HCT116 (cell line): ENCODE results near the gene SPRED1. TPM values are rescaled to one million over a fixed set of nuclear protein-coding genes. Genes with fewer than 3 reads are reported as not detected.

Experiments
- ATAC-seq: fragments of 200-7000 bp; cut with Tn5 transposase; 2 replicates; pipeline ENCODE4 v1.9.1; 2020; ENCODE audit warnings: mild to moderate bottlenecking, moderate library complexity
- BruUV-seq: library from RNA; stranded (reverse); fragments of 400-500 nt; replicated peaks from 2 replicates; lab custom pipeline; 2021; lab: Mats Ljungman, UMichigan
- CTCF ChIA-PET: fragments of 300-600 bp; sonication (Branson Sonifier 250); formaldehyde crosslinking; loops from one replicate; lab custom pipeline; 2021; ENCODE audit warnings: antibody characterized with exemption; lab: Charles Lee
- POLR2A ChIA-PET: fragments of 300-600, 350-600 bp; sonication (Branson Sonifier 250); formaldehyde crosslinking; loops from one replicate; lab custom pipeline; 2021; ENCODE audit warnings: antibody characterized with exemption; lab: Charles Lee
- RAD21 ChIA-PET, 2 experiments: fragments of 300-600 bp; sonication (Branson Sonifier 250); formaldehyde crosslinking; loops; one replicate each; lab custom pipeline; 2023; ENCODE audit warnings: low total read pairs in 2 of 2; ENCODE audit not compliant: uncharacterized antibody in 2 of 2, unreplicated experiment in 2 of 2, low non-redundant PET in 1 of 2; lab: Charles Lee
- DNase-seq: peaks from one replicate; pipeline ENCODE4 v3.0.0-alpha.2; 2010; ENCODE audit warnings: low read depth, low spot score
- H2AFZ ChIP-seq: fragments of 200-600 bp; shearing (Covaris generic), sonication (generic); 2 replicates; pipeline ENCODE4 v1.6.1; 2017; ENCODE audit warnings: low read depth, mixed run types, mixed read lengths, antibody characterized with exemption, low read length; ENCODE audit not compliant: poor library complexity, severe bottlenecking
- H3K27ac ChIP-seq: 2 replicates; pipeline ENCODE4 v1.5.1; 2012; ENCODE audit warnings: low read depth, low read length
- H3K27me3 ChIP-seq: fragments of 200-600 bp; sonication (generic); 2 replicates; pipeline ENCODE4 v1.6.1; 2016; ENCODE audit warnings: mixed run types, low read length, mixed read lengths; ENCODE audit not compliant: insufficient read depth
- H3K36me3 ChIP-seq, 2 experiments: fragments of 200-500 bp in 1 of 2; fragments of 200-600 bp in 1 of 2; sonication (Bioruptor generic) in 1 of 2; sonication (generic) in 1 of 2; 2 replicates each; pipeline versions ENCODE4 v1.5.1 to v1.6.1; 2014 to 2016; ENCODE audit warnings: low read length in 2 of 2, inconsistent platforms in 1 of 2, mixed read lengths in 1 of 2, mixed run types in 1 of 2; ENCODE audit not compliant: insufficient read depth in 2 of 2, control insufficient read depth in 1 of 2
- H3K4me1 ChIP-seq, 2 experiments: fragments of 200-600 bp in 1 of 2; sonication (generic) in 1 of 2; 2 replicates each; pipeline versions ENCODE4 v1.5.1 to v1.6.1; 2012 to 2017; ENCODE audit warnings: low read length in 2 of 2, inconsistent platforms in 1 of 2, mild to moderate bottlenecking in 1 of 2, mixed read lengths in 1 of 2, mixed run types in 1 of 2, moderate library complexity in 1 of 2; ENCODE audit not compliant: insufficient read depth in 2 of 2, control insufficient read depth in 1 of 2
- H3K4me2 ChIP-seq: fragments of 200-600 bp; sonication (generic); 2 replicates; pipeline ENCODE4 v1.6.1; 2017; ENCODE audit warnings: mixed run types, low read length, mixed read lengths
- H3K4me3 ChIP-seq, 2 experiments: fragments of 200-600 bp in 1 of 2; sonication (generic) in 1 of 2; replicated peaks in 1 of 2; 2 replicates each; pipeline ENCODE4 v1.5.1; 2011 to 2016; ENCODE audit warnings: low read length in 2 of 2, control low read depth in 1 of 2, low read depth in 1 of 2, mild to moderate bottlenecking in 1 of 2, mixed read lengths in 1 of 2, mixed run types in 1 of 2
- H3K79me2 ChIP-seq: fragments of 200-600 bp; sonication (generic); 2 replicates; pipeline ENCODE4 v1.6.1; 2017; ENCODE audit warnings: mild to moderate bottlenecking, mixed run types, low read length, moderate library complexity, mixed read lengths; ENCODE audit not compliant: insufficient read depth
- H3K9ac ChIP-seq: fragments of 200-600 bp; sonication (generic); 2 replicates; pipeline ENCODE4 v1.6.1; 2016; ENCODE audit warnings: low read length, mixed read lengths
- H3K9me2 ChIP-seq: fragments of 200-600 bp; sonication (generic), shearing (Covaris generic); 2 replicates; pipeline ENCODE4 v1.6.1; 2017; ENCODE audit warnings: mixed run types, mild to moderate bottlenecking, moderate library complexity; ENCODE audit not compliant: insufficient read depth
- H3K9me3 ChIP-seq, 2 experiments: fragments of 200-500 bp in 1 of 2; fragments of 200-600 bp in 1 of 2; sonication (Bioruptor generic) in 1 of 2; sonication (generic) in 1 of 2; 2 replicates each; pipeline ENCODE4 v1.6.1; 2014 to 2017; ENCODE audit warnings: low read length in 2 of 2, mixed read lengths in 2 of 2, inconsistent platforms in 1 of 2, low read depth in 1 of 2, mild to moderate bottlenecking in 1 of 2, mixed run types in 1 of 2, moderate library complexity in 1 of 2; ENCODE audit not compliant: control insufficient read depth in 1 of 2, insufficient read depth in 1 of 2
- H4K20me1 ChIP-seq: fragments of 200-600 bp; sonication (generic), shearing (Covaris generic); 2 replicates; pipeline ENCODE4 v1.6.1; 2017; ENCODE audit warnings: mixed run types, mild to moderate bottlenecking, moderate library complexity; ENCODE audit not compliant: insufficient read depth
- CBX3 ChIP-seq: IDR thresholded peaks from 2 replicates; pipeline ENCODE4 v1.6.1; 2012; ENCODE audit warnings: low read depth
- CEBPB ChIP-seq: IDR thresholded peaks from 2 replicates; pipeline ENCODE4 v1.6.1; 2012; ENCODE audit warnings: low read depth
- EGR1 ChIP-seq: IDR thresholded peaks from 2 replicates; pipeline ENCODE4 v1.6.1; 2012; ENCODE audit warnings: low read depth
- EZH2 ChIP-seq: fragments of 200-600 bp; sonication (generic); IDR thresholded peaks from 2 replicates; pipeline ENCODE4 v1.6.1; 2017; ENCODE audit warnings: antibody characterized with exemption, mixed run types
- EZH2phosphoT487 ChIP-seq: fragments of 200-600 bp; IDR thresholded peaks from 2 replicates; pipeline ENCODE4 v1.6.1; 2018; ENCODE audit warnings: antibody characterized with exemption, borderline replicate concordance
- FOSL1 ChIP-seq: IDR thresholded peaks from 2 replicates; pipeline ENCODE4 v1.6.1; 2012; ENCODE audit warnings: low read depth
- MAX ChIP-seq: IDR thresholded peaks from 2 replicates; pipeline ENCODE4 v1.6.1; 2012
- POLR2AphosphoS5 ChIP-seq: IDR thresholded peaks from 2 replicates; pipeline ENCODE4 v1.6.1; 2011; ENCODE audit warnings: mild to moderate bottlenecking, low read depth, low read length, moderate library complexity
- RAD21 ChIP-seq: IDR thresholded peaks from 2 replicates; pipeline ENCODE4 v1.6.1; 2012; ENCODE audit warnings: low read depth, mild to moderate bottlenecking
- REST ChIP-seq: IDR thresholded peaks from 2 replicates; pipeline ENCODE4 v1.6.1; 2012; ENCODE audit warnings: low read depth
- SIN3A ChIP-seq: IDR thresholded peaks from 2 replicates; pipeline ENCODE4 v1.6.1; 2012; ENCODE audit warnings: low read depth
- SP1 ChIP-seq: IDR thresholded peaks from 2 replicates; pipeline ENCODE4 v1.6.1; 2012; ENCODE audit warnings: low read depth
- SRF ChIP-seq: IDR thresholded peaks from 2 replicates; pipeline ENCODE4 v1.6.1; 2012; ENCODE audit warnings: low read depth
- TCF7L2 ChIP-seq: IDR thresholded peaks from 2 replicates; pipeline ENCODE4 v1.7.0; 2011; ENCODE audit warnings: borderline replicate concordance, inconsistent platforms; ENCODE audit not compliant: insufficient read depth, insufficient read length; ENCODE audit errors: extremely low read depth
- YY1 ChIP-seq: IDR thresholded peaks from 2 replicates; pipeline ENCODE4 v1.6.1; 2011; ENCODE audit warnings: low read length, low read depth, moderate library complexity, mild to moderate bottlenecking; ENCODE audit not compliant: insufficient replicate concordance; ENCODE audit errors: extremely low read depth
- ZFX ChIP-seq: fragments of 450-650 bp; IDR thresholded peaks from 2 replicates; pipeline ENCODE4 v1.6.1; 2017
- ZNF274 ChIP-seq: fragments of 200-500 bp; sonication (Bioruptor generic); IDR thresholded peaks from 2 replicates; pipeline ENCODE4 v1.6.1; 2014; ENCODE audit warnings: mild to moderate bottlenecking, low read depth, low read length, inconsistent platforms
- intact Hi-C: fragments of 100-400 bp; cut with micrococcal nuclease; formaldehyde crosslinking; loops from 2 replicates; pipeline ENCODE4 v1.10.0; 2022
- total RNA-seq: library from RNA; stranded (reverse); gene quantifications from one replicate; pipeline ENCODE4 v1.2.1, GENCODE V29; 2021; ENCODE audit not compliant: unreplicated experiment
- TF ChIP-seq, protein P1 (sequence below): IDR thresholded peaks from 2 replicates; pipeline ENCODE4 v1.6.1; 2011; ENCODE audit warnings: mild to moderate bottlenecking, low read length, moderate library complexity; ENCODE audit not compliant: insufficient replicate concordance; ENCODE audit errors: extremely low read depth
- TF ChIP-seq, protein P2 (sequence below): IDR thresholded peaks from 2 replicates; pipeline ENCODE4 v1.6.1; 2012
- TF ChIP-seq, protein P3 (sequence below), 3 experiments: fragments of 200-600 bp in 1 of 3; sonication (generic) in 1 of 3; IDR thresholded peaks in 2 of 3; conservative IDR thresholded peaks in 1 of 3; 2 replicates each; pipeline ENCODE4 v1.5.1; 2012 to 2017; ENCODE audit warnings: low read depth in 2 of 3, low read length in 2 of 3, antibody characterized with exemption in 1 of 3, borderline replicate concordance in 1 of 3, control low read depth in 1 of 3, mild to moderate bottlenecking in 1 of 3, mixed read lengths in 1 of 3, mixed run types in 1 of 3, moderate library complexity in 1 of 3; ENCODE audit not compliant: insufficient read depth in 1 of 3

SPRED1 gene
- total RNA-seq, 1 experiment from 2014 or later: 24.7 TPM

DNA sequence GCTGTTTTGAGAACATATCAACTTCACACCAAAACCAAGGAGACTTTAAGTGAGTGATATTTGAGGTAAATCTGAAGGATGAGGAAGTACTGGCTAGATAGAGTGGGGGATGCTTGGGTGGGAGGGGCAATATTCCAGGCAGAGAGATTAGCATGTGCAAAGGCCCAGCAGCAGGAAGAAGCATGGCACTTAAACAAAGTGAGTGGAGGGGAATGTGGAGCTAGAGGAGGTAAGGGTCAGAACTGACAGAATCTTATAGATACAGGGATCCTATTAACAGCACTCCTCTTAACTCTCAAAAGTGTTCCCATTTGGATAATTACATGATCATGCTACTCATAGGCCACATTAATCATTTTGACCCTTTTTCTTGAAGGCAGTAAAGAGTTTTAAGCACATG is 41.4 kb upstream of the SPRED1 start:
- ChIA-PET RAD21 (no interaction called here), POLR2A (no interaction called here), CTCF (no interaction called here)
- Histone ChIP-seq H4K20me1 (no peaks in the 10 kb centered on the region), H3K27ac (no peak overlapping the region), H3K9me3 (no peaks in the 10 kb centered on the region), H3K4me1 (no peaks in the 10 kb centered on the region), H3K79me2 (no peaks in the 10 kb centered on the region), H3K4me2 (no peak overlapping the region), H3K9me2 (no peaks in the 10 kb centered on the region), H3K27me3 (0 out of 2 replicates have a peak, but pooled peaks cover 7% of the 10 kb centered on the region), H2AFZ (no peak overlapping the region), H3K4me3 (no peak overlapping the region), H3K9ac (no peak overlapping the region), H3K36me3 (no peaks in the 10 kb centered on the region)
- BruUV-seq: no TSS peak
- intact Hi-C loops: no loop called here
- TF ChIP-seq SP1: no peak
- no peak for TF ChIP-seq CBX3
- TF ChIP-seq YY1: no peak
- no peak for TF ChIP-seq EZH2
- TF ChIP-seq, protein P1, sequence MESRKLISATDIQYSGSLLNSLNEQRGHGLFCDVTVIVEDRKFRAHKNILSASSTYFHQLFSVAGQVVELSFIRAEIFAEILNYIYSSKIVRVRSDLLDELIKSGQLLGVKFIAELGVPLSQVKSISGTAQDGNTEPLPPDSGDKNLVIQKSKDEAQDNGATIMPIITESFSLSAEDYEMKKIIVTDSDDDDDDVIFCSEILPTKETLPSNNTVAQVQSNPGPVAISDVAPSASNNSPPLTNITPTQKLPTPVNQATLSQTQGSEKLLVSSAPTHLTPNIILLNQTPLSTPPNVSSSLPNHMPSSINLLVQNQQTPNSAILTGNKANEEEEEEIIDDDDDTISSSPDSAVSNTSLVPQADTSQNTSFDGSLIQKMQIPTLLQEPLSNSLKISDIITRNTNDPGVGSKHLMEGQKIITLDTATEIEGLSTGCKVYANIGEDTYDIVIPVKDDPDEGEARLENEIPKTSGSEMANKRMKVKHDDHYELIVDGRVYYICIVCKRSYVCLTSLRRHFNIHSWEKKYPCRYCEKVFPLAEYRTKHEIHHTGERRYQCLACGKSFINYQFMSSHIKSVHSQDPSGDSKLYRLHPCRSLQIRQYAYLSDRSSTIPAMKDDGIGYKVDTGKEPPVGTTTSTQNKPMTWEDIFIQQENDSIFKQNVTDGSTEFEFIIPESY: no peak
- TF ChIP-seq SIN3A: no peak
- no peak for TF ChIP-seq RAD21
- TF ChIP-seq CEBPB: no peak
- TF ChIP-seq, protein P2, sequence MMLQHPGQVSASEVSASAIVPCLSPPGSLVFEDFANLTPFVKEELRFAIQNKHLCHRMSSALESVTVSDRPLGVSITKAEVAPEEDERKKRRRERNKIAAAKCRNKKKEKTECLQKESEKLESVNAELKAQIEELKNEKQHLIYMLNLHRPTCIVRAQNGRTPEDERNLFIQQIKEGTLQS: no peak
- no peak for TF ChIP-seq TCF7L2
- no peak for TF ChIP-seq MAX
- no peak for TF ChIP-seq POLR2AphosphoS5
- TF ChIP-seq, protein P3, sequence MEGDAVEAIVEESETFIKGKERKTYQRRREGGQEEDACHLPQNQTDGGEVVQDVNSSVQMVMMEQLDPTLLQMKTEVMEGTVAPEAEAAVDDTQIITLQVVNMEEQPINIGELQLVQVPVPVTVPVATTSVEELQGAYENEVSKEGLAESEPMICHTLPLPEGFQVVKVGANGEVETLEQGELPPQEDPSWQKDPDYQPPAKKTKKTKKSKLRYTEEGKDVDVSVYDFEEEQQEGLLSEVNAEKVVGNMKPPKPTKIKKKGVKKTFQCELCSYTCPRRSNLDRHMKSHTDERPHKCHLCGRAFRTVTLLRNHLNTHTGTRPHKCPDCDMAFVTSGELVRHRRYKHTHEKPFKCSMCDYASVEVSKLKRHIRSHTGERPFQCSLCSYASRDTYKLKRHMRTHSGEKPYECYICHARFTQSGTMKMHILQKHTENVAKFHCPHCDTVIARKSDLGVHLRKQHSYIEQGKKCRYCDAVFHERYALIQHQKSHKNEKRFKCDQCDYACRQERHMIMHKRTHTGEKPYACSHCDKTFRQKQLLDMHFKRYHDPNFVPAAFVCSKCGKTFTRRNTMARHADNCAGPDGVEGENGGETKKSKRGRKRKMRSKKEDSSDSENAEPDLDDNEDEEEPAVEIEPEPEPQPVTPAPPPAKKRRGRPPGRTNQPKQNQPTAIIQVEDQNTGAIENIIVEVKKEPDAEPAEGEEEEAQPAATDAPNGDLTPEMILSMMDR (IDR thresholded peaks at IDR 0.05 in 2 of 3, conservative IDR thresholded peaks at IDR 0.05 in 1 of 3; ENCODE audit: borderline replicate concordance in 1 of 3, insufficient read depth in 1 of 3, low read depth in 2 of 3, low read length in 2 of 3): no peak
- no peak for TF ChIP-seq EGR1
- no peak for TF ChIP-seq ZFX
- TF ChIP-seq ZNF274: no peak
- TF ChIP-seq REST: no peak
- no peak for TF ChIP-seq EZH2phosphoT487
- no peak for TF ChIP-seq FOSL1
- no peak for TF ChIP-seq SRF
- DNase-seq: no peak
- no peak for ATAC-seq
